ENCODE data around the gene TSPAN9. TPM values are rescaled to one million over a fixed set of nuclear protein-coding genes. Genes with fewer than 3 reads are reported as not detected.

Gene TSPAN9
- total RNA-seq, 1 donor from 2014 or later, result 8.4 TPM

DNA sequence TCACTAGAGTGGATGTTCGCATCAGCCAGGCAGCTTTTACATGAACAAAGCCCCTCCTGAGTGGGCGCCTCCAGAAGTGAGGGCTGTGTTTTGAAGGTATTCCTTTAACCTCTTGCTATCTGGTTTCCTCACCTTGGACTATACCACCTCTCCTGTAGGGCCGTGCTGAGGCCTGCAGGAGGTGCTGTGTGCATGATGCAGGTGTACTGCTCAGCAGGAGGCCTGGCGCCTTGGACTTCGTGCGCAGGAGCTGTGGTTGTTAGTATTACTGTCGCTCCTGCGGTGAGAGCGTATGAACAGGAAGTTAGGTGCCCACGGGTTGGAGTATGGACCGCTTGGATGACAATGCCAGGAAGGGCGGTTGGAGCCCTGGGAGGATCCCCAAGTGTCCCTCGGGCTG, 130.7 kb downstream of the TSPAN9 start:
- no peak for DNase-seq

DNA sequence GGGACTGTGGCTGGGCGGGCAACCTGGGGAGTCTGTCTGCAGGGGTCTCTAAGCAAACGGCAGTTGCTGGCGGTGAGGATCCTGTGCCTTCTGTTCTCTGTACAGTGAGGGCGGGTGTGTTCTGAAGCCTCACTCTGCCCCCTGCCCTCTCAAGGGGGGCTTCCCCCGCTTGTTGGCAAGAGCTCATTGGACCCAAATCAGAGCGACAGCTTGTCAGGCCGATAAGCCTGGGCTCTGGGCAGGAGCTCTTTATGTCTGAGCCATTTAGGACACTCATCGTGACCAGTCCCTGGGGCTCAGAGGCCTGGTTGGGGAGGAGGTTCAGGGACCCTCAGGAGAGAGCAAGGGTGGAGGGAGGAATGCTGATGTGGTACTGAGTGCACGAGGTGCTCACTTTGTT, 136.0 kb downstream of the TSPAN9 start:
- no peak for DNase-seq

DNA sequence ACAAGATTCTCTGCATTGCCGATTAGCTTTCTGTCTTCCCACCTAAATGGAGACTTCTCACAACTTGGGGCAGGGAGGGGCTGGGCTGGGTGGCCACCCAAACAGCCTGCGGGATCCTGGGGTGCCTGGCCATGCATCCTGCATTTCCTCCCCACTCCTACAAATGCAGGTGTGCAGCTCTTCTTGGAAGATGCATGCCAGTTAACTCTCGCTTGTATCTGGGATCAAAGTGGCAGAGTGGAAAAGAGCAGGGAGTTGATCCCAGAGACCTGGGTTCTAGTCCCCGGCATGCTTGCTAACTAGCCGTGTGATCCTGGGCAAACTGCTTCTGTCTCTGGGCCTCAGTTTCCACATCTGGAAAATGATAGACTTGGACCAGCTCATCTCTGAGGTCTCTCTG, 136.6 kb downstream of the TSPAN9 start:
- no peak for DNase-seq

- no peak for DNase-seq
Observed at GRCh38 chr12:3214526-3215365, 137.6 kb downstream of the TSPAN9 start.

- no peak for DNase-seq
Observed at GRCh38 chr12:3215410-3215975, 138.3 kb downstream of the TSPAN9 start.

DNA sequence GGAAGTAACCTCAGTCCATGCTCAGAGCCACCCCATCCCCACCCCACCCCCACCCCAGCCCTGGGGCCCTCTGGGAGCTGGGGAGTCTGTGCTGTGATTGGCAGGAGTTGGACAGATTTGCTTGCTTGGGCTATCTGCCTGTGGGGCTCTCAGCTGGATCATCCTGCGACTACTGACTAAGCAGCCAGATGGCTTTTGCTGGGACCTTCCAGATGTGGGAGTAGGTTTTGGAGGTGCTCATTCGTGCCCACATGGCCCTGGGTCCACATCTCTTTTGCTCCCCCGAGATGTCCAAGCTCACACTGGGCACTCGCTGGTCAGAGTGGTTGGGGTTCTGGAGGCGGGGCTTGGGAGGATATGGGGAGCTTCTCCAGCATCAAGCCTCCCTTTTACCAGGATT, 138.9 kb downstream of the TSPAN9 start:
- DNase-seq, result no peak

DNA sequence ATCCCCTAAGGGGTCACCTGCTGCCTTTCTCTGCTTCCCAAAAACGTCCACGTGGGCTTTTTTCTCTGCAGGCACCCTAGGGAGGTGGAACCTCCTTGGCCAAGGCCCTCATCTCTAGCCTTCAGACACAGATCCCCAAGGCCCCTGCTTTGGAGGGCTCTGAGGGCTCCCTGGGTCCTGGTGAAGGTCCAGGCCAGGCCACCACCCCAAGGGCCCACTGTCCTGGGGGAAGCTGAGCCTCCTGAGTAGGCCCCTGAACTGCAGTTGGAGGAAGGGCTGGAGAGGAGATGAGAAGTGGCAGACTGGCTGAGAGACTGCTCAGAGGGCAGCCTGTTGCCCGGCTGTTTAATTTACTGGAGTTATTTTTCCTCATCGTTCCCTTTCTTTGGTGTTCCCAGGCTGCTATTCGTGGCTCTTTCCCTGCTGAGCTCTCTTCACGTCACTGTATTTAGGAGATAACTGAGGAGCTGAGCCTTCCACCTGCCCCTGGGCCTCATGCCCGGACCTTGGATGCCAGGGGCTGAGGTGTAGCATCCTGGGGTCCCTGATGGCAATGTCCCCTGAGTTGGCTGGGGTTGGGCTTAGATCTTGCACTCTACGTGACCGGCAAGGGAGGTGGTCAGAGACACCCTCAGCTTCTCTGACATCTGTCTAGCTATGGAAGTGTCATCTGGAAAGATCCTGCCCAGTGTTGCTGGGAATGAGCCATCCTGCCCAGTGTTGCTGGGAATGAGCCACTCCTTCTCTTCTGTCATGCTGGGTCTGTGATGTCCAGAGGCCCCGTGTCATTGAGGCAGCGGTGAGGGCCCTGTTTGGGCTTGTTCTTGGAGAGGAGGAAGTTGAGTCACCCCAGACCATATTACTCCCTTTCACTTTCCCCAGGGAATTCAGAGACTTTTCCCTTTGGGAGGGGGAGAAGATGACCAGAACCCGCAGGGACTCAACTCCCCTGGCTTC, 139.8 kb downstream of the TSPAN9 start:
- DNase-seq, result no peak

- no peak for DNase-seq
Observed at GRCh38 chr12:3217683-3218079, 140.5 kb downstream of the TSPAN9 start.

DNA sequence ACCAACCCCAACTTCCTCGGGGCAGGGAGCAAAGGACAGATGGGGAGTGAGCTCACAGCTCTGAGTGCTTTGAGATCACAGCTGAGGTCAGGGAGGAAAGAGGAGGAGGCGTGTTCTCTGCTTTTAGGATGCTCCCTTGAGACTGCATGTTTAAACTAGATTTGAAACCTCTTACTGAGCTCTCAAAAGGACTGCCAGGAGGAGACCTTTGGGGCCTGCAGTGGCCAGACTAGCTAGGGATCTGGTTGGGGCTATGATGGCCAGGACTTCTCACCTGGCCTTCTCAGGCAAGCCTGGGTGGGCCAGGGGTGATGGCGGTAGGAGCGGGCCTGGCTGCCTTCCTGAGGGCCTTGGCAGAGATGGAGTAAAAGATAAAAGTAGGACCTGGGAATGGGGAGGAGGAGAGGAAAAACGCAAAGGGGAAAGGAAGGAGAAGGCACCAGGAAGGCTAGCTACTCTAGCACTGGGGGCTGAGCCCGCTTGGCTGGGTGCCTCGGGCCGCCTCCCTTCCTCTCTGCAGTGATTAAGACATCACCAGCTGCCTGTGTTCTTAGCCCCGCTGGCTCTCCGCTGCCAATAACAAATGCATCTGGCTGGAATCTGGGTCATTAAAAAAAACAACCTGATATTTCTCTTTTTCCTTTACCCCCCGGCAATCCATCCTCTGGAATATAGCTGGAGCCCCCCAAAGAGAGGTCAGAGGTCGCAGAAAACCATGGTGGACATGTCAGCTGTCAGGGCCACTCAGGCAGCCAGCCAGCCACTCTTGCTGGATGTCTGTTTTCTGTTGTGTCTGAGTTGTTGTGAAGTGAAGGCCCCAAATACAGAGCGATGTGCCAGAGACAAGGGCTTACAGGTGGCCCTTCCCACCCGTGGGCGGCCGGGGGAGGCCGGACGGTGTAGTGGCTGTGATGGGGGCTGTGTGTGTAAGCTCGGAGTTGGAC, 141.3 kb downstream of the TSPAN9 start:
- DNase-seq, result peak; percentile 38

DNA sequence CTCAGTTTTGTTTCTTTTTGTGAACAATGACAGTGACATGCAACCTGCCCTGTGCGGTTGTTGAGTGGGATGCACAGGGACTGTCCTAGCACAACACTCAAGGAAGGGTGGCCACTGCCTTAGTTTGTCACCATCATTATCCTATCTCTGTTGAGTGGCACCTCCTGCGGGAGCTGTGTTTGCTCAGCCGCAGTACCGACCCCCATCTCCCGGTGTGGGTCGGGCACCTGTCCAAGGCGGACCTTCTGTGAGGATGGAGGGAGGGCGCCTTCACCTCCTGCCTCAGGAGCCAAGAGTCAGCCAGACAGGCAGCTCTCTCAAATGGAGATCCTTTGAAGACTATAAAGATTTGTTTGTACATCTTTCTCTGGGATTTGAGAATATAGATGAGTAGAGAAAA, 142.1 kb downstream of the TSPAN9 start:
- no peak for DNase-seq

DNA sequence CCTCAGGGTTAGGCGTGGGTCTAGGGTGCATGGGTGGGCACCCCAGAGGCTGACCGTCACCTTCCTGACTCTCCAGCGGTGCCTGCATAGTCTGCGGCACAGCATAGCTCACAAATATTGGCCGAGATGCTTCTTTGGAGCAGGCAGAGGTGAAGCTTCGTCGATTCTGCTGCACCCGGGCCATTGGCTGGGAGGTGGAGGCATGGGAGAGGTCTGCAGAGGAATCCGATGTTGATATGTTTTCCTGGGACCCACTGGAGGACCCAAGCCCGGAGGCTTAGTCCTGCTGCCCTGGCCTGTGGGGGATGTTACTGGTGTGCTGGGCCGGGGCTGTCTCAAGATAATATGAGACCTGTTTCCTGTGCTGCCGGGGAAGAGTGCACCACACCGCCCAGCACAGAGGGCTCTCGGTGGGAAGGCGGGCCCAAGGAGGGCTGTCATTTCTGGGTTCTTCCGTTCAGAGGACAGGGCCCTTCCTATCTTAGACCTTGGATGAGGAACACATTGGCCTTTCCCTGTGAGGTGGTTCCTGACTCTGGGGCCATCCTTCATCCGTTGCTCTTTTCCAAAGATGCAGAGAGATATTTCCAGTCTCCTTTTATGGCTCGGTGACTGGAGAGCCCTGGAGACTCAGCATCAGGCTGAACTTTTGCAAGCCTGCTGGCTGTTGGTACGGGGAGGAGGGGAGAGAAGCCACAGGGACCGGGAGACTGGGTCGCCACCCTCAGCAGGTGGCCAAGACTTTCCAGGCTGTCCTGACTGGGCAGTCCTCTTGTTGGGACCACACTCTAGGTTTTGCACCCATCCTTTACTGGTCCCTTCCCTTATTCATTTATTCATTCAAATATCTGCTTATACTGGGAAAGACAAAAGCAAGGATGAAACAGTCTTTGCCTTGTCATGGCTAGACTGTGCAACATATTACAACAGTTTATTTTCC, 143.5 kb downstream of the TSPAN9 start:
- DNase-seq, result no peak

- DNase-seq, result no peak
Observed at GRCh38 chr12:3222306-3222705, 145.1 kb downstream of the TSPAN9 start.

DNA sequence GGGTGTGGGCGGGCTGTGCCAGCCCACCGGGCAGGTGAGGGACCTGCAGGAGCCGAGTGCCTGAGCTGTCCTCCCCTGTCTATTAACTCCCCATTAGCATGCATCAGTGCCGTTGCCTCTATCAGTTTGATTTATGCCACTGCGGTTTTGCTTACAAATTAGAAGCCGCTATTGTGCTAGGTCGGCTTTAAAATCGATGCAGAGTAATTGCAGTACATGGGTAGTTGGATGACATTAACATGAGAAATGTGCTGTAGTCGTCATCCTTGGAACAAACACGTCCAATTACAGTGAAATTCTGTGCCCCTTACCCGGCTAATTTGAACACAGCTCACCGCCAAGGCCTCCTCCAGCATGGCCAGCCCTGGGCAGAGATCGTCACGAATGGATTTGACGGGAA, 145.8 kb downstream of the TSPAN9 start:
- no peak for DNase-seq

DNA sequence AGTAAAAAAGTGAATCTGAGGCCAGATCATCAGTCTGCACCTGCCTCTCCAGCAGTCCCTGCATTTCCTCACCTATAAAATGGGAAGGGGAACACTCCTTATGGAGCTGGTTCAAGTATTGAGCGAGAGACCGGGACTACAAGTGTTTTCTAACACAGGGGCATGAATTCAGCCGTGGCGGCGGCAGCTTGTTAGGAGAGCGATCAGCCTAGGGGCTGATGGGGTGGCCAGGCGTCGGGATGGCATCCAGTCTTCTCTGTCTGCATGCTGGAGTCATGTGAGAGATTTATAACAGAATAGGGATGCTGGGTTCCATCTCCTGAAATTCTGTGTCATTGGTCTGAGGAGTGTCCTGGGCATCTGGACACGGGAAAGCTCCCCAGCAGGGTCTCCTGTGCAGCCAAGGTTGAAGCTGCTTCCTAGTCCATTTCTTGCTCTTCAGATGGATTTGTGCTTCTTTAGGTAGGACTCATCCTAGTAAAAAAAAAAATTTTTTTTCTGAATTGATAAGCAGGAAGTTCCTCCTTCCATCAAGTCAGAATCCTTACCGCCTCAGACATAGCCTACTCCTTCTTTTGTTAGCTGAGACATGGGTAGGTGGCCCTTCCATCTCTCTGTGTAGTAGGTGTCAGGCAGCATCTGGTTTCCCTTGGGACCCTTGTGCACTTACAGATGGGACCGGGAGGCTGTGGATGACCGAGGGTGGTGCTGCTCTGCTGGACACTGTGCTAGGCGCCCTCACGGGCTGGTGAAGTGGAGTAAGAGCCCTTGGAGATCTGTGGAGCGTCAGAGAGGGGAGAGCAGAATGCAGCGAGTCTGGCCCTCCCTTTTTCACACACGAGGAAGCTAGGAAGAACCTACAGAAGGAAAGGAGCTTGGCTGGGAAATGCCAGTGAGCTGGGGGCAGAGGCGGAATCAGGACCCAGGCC, 146.7 kb downstream of the TSPAN9 start:
- DNase-seq, result no peak

DNA sequence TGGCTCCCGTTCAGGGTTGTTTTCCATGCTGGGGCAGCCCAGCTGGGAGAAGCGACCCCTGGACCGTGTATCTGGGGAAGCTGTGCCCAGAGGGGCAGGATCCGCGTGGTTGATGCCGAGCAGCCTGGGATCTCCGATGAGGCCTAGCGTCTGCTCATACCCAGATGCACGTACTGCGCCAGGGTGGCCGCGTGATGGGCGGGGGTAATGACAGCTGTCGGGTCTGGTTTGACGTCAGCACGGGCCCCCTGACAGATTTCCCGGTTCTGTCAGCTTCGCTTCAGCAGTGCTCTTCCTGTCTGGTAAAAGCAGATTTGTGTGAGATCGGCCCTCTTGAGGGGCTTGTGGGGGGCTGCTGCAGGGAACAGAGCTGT, 147.3 kb downstream of the TSPAN9 start:
- DNase-seq, result no peak

DNA sequence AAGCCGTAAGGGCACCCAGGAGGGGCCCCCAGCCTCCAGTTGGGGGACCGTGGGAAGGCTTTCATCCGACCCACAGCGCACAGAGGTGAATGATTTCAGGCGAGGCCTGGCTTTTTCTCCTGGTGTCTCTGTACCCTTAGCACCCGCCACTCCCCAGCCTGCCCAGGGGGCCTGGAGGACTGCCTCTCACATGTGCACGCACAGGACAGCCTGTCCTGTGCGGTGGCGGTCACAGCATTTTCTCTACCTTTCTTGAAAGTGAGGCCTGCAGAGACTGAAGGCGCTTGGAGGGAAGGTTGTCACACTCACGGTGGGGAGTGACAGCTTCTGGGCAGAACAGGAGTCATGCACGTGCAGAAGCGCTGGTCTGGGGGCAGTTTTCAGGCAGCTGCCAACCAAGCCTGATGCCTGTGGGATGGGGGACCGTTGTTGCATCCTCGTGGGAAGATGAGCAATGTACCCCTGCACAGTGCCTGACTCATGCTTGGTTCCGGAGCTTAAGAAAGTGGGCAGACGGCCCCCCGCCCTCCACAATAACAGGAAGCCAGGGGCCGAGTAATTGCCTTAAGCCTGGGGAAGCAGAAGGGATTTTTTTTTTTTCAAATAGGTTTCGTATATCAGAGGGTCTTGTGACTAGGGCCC, 148.1 kb downstream of the TSPAN9 start:
- DNase-seq, result no peak

GRCh38 chr12:3225796-3226180, 148.6 kb downstream of the TSPAN9 start:
- DNase-seq, result no peak

GRCh38 chr12:3226264-3226663, 149.1 kb downstream of the TSPAN9 start:
- DNase-seq, result no peak
